ENCODE results near the gene WDFY4. TPM values are rescaled to one million over a fixed set of nuclear protein-coding genes. Genes with fewer than 3 reads are reported as not detected.

Gene WDFY4
- total RNA-seq, 2 donors from 2014 or later, result not detected

DNA sequence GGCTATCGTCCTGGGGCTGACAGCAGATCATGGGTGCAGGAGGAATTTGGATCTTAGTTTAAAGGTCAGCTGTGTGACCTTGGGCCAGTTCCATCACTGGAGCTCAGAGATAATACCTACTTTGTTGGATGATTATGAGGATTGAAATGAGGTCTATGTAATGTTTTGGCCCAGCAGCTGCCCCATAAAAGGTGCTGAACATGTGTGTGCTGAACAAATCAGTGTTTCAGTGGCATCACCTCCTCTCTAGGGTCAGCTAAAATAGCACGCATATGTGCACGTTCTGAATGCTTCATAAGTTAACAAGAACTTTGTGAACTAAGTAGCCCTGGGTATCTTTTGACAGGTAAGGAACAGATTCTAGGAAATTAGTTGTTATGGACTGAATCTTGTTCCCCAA lies 339.8 kb downstream of the WDFY4 start:
- no peak overlapping the region for H3K4me3 Mint-ChIP-seq
- H3K36me3 ChIP-seq (ENCODE audit: control insufficient read depth, insufficient read depth, low read length), result no peaks in the 10 kb centered on the region
- H3K4me3 ChIP-seq (ENCODE audit: low read length), result no peak overlapping the region
- no peak for TF ChIP-seq CTCF (conservative IDR thresholded peaks at IDR 0.05)
- no peak overlapping the region for H3K27ac Mint-ChIP-seq
- peaks cover 5% of the 10 kb centered on the region for H3K4me1 Mint-ChIP-seq
- H3K4me1 ChIP-seq (ENCODE audit: control insufficient read depth, insufficient read depth, low read length), result no peaks in the 10 kb centered on the region
- no peaks in the 10 kb centered on the region for H3K9me3 ChIP-seq (ENCODE audit: control insufficient read depth, low read length)
- no peaks in the 10 kb centered on the region for H3K27me3 ChIP-seq (ENCODE audit: control insufficient read depth, insufficient read depth, low read length, poor library complexity, severe bottlenecking)
- H3K27ac ChIP-seq (ENCODE audit: low read depth, low read length), result no peak overlapping the region
- no peaks in the 10 kb centered on the region for H3K9me3 Mint-ChIP-seq
- 91 to 94% methylated on average over 2 to 3 of the region's 3 CpGs for WGBS, 2 experiments (ENCODE audit: insufficient coverage in 1 of 2, insufficient read length in 1 of 2)
- no peaks in the 10 kb centered on the region for H3K36me3 Mint-ChIP-seq (ENCODE audit: low read depth)
- no peak for DNase-seq
- no peaks in the 10 kb centered on the region for H3K27me3 Mint-ChIP-seq (ENCODE audit: insufficient read depth)
- H3K9ac ChIP-seq (ENCODE audit: extremely low read depth, low read length, poor library complexity, severe bottlenecking), result no peak overlapping the region

DNA sequence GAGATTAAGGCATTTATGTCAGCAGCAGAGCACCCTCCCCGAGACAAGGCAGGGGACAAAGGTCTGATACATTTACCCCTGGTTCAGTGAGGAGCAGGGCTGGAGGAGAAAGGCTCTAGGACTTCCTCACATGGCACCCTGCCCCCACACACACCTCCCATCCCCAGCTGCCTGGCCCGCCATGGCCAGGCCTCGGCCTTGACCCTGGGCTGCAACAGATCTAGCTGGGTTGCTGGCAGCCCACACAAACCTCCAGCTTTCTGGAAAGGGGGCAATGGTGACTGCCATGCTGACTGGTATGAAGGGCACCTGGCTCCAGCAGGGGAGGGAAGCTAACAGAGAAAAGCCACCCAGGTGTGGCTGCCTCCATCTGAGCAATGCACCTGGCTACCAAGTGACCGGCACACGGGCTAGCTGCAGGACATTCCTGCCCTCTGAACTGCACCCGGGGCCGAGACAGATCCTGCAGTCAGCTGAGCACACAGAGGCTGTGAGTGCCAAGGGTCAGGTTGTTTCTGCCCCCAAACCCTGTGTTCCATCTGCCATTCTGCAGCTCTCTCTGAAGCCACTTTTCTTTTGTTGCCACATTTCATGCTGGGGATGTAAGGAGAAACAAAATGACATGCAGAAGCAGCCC lies 340.8 kb downstream of the WDFY4 start:
- no peak overlapping the region for H3K27ac ChIP-seq (ENCODE audit: low read depth, low read length)
- no peaks in the 10 kb centered on the region for H3K9me3 ChIP-seq (ENCODE audit: control insufficient read depth, low read length)
- no peaks in the 10 kb centered on the region for H3K27me3 ChIP-seq (ENCODE audit: control insufficient read depth, insufficient read depth, low read length, poor library complexity, severe bottlenecking)
- no peak for DNase-seq
- peaks cover 5% of the 10 kb centered on the region for H3K4me1 Mint-ChIP-seq
- 89 to 95% methylated on average over 3 to 7 of the region's 7 CpGs for WGBS, 2 experiments (ENCODE audit: insufficient coverage in 1 of 2, insufficient read length in 1 of 2)
- H3K4me3 ChIP-seq (ENCODE audit: low read length), result no peak overlapping the region
- no peak overlapping the region for H3K4me3 Mint-ChIP-seq
- H3K9me3 Mint-ChIP-seq, result no peaks in the 10 kb centered on the region
- H3K36me3 ChIP-seq (ENCODE audit: control insufficient read depth, insufficient read depth, low read length), result no peaks in the 10 kb centered on the region
- no peaks in the 10 kb centered on the region for H3K36me3 Mint-ChIP-seq (ENCODE audit: low read depth)
- TF ChIP-seq CTCF (conservative IDR thresholded peaks at IDR 0.05), result no peak
- H3K27me3 Mint-ChIP-seq (ENCODE audit: insufficient read depth), result no peaks in the 10 kb centered on the region
- no peaks in the 10 kb centered on the region for H3K4me1 ChIP-seq (ENCODE audit: control insufficient read depth, insufficient read depth, low read length)
- no peak overlapping the region for H3K9ac ChIP-seq (ENCODE audit: extremely low read depth, low read length, poor library complexity, severe bottlenecking)
- no peak overlapping the region for H3K27ac Mint-ChIP-seq

GRCh38 chr10:49028639-49029038 lies 344.0 kb downstream of the WDFY4 start:
- peaks cover 5% of the 10 kb centered on the region for H3K4me1 Mint-ChIP-seq
- DNase-seq, result no peak
- H3K27ac Mint-ChIP-seq, result no peak overlapping the region
- no peak for TF ChIP-seq CTCF (conservative IDR thresholded peaks at IDR 0.05)
- H3K36me3 Mint-ChIP-seq (ENCODE audit: low read depth), result no peaks in the 10 kb centered on the region
- H3K27me3 Mint-ChIP-seq (ENCODE audit: insufficient read depth), result no peaks in the 10 kb centered on the region
- Histone ChIP-seq H3K9ac (ENCODE audit: extremely low read depth, low read length, poor library complexity, severe bottlenecking) (no peak overlapping the region), H3K27me3 (ENCODE audit: control insufficient read depth, insufficient read depth, low read length, poor library complexity, severe bottlenecking) (no peaks in the 10 kb centered on the region), H3K9me3 (ENCODE audit: control insufficient read depth, low read length) (no peaks in the 10 kb centered on the region), H3K36me3 (ENCODE audit: control insufficient read depth, insufficient read depth, low read length) (no peaks in the 10 kb centered on the region), H3K4me3 (ENCODE audit: low read length) (no peak overlapping the region), H3K4me1 (ENCODE audit: control insufficient read depth, insufficient read depth, low read length) (no peaks in the 10 kb centered on the region), H3K27ac (ENCODE audit: low read depth, low read length) (no peak overlapping the region)
- 96 to 100% methylated on average over 1 to 2 of the region's 2 CpGs for WGBS, 2 experiments (ENCODE audit: insufficient coverage in 1 of 2, insufficient read length in 1 of 2)
- H3K4me3 Mint-ChIP-seq, result no peak overlapping the region
- no peaks in the 10 kb centered on the region for H3K9me3 Mint-ChIP-seq

Data from endodermal cell (in vitro differentiated cells).